GM12865 (cell line): ENCODE results near the gene CREB3L2.
A peak's percentile ranks its signal among the peaks of the same experiment; 100 is the strongest.
"Not testable (repeated sequence)": the region's sequence is repeated elsewhere in the genome, so short reads cannot be mapped to it uniquely, and the experiment has no call there.

Source experiments
- DNase-seq: peaks from one replicate; pipeline ENCODE4 v3.0.0; 2010; ENCODE audit warnings: low read depth
- H3K4me3 ChIP-seq: 2 replicates; pipeline ENCODE4 v1.5.1; 2011; ENCODE audit warnings: mild to moderate bottlenecking, low read depth, low read length, control low read depth
- TF ChIP-seq, protein P1 (sequence below): IDR thresholded peaks from 2 replicates; pipeline ENCODE4 v1.5.1; 2011; ENCODE audit warnings: low read length, control low read depth, low read depth, inconsistent platforms; ENCODE audit not compliant: insufficient read depth; ENCODE audit errors: missing control alignments

The CREB3L2 gene

DNA sequence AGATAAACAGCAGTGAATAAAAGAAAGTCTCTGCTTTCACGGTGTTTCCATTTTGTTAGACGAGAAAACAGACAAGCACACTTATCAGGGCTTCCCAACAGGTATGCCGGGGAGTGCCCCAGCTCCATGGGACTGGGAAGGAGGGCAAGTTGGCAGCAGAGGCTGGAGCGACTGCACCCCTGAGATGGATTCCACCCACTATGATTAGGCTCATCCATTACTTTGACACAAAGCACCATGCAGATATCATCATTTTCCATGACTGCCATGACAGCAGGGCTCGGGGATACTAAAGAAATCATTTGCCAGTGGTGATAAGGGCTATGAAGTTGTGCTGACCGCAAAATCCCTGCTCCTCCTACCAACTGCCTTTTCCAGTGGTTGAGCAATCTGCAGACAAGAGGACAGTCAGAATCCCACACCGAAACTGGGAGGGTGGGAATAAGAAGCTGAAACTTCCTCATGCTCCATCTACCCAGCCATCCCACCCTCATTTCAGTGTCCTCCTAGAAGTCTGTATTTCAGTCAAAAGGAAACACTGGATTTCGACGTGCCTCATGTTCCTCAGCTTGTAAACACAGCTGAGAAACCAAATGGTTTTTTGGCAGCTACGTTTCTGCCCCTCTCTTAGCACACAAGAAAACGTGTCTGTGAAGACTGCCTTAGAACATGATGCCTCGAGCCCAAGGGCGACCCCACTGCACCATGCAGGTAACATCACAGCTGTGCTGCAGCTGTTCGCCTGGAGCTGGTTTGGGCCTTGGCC, 15.5 kb downstream of the CREB3L2 start:
- DNase-seq: peak; percentile 70
- peak overlapping the region; percentile 35 for H3K4me3 ChIP-seq

DNA sequence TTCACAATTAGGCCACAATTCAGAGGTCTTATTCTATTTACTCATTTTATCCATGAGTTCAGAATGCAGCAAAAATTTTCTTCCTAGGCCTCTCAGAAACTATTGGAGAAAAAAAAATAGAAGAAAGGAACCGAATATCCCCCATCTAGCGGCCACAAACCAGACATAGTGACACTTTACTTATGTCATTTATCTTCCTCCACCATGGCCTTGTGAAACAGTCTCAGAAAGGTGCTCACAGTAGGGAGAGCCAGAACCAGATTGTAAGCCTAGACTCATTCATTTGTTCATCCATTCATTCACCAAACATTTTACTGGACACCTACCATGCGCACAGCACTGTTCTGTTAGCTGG, 16.0 kb downstream of the CREB3L2 start:
- TF ChIP-seq, protein P1, sequence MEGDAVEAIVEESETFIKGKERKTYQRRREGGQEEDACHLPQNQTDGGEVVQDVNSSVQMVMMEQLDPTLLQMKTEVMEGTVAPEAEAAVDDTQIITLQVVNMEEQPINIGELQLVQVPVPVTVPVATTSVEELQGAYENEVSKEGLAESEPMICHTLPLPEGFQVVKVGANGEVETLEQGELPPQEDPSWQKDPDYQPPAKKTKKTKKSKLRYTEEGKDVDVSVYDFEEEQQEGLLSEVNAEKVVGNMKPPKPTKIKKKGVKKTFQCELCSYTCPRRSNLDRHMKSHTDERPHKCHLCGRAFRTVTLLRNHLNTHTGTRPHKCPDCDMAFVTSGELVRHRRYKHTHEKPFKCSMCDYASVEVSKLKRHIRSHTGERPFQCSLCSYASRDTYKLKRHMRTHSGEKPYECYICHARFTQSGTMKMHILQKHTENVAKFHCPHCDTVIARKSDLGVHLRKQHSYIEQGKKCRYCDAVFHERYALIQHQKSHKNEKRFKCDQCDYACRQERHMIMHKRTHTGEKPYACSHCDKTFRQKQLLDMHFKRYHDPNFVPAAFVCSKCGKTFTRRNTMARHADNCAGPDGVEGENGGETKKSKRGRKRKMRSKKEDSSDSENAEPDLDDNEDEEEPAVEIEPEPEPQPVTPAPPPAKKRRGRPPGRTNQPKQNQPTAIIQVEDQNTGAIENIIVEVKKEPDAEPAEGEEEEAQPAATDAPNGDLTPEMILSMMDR: no peak
- H3K4me3 ChIP-seq: peak overlapping the region; percentile 35
- peak; percentile 67 for DNase-seq

More for the DNA sequence above, 15.5 kb downstream of the CREB3L2 start:
- TF ChIP-seq, protein P1: no peak

DNA sequence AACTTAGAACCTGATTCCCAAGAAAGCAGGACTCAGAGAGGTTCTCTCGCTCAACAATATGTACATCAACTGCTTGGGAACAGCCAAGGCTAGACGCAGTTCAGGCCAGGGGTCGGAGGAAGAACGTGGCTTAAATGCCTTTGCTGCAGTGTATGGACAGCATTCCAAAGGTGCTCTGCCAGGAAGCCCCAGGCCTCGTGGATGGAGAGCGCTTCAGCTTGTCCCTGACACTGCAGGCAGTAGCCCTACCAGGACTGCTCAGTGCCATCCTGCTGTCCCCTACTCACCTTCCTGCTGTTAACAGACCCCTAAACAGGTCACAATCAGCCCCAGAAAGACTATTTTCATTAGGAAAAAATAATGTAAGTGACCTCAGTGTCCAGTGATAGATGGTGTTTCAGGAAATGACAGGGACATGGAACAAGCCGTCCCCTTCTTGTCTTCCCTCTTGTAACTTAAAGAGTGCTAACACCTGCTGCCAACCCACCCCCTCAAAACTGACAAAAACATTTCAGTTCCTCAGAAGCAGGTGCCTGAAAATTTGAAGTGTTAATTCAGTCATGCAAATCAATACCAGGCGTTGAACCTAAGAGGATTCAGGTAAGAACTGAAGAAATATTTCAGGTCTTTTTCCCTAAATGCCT, 16.5 kb downstream of the CREB3L2 start:
- peak; percentile 82 for DNase-seq
- H3K4me3 ChIP-seq: peak overlapping the region; percentile 35; the same call in 1 of the 2 replicates
- TF ChIP-seq, protein P1: no peak

GRCh38 chr7:137984181-137985041, 17.5 kb downstream of the CREB3L2 start:
- TF ChIP-seq, protein P1: no peak
- no peak overlapping the region for H3K4me3 ChIP-seq

DNA sequence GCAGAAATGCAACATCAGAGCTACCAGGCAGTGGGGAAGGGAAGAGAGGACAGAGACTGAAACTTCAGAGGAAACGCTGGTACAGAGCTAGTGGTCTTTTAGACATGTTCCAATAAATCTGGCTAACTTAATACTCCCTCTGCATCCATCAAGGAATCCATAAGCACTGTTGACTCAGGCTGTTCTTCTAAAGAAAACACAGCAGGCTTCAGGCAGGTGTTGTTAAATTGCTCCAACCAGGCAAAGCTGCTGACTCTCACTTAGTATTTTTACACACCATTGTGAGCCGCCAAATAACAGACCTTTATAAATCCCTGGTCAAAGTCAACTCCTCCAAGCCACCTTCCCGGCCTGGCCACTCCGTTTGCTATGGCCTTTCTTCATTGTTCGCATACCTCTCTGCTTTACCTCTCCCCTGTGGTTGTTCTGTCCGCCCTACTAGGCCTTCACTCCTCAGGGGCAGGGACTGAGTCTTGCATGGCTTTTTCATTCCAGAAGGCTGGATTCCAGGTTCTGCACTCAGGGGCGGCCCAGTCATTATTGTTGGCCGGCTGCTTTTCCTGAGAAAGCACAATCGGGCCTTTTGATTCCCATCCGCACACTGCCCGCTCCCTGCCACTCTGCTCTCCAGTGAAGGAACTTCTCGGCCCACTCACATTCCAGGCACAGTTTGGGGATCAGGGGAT, 18.4 kb downstream of the CREB3L2 start:
- TF ChIP-seq, protein P1: no peak

More at GRCh38 chr7:137984181-137985041, 17.5 kb downstream of the CREB3L2 start:
- DNase-seq: no peak

GRCh38 chr7:137982394-137982793, 19.5 kb downstream of the CREB3L2 start:
- H3K4me3 ChIP-seq, DNase-seq: not testable (repeated sequence)

More for the DNA sequence above, 18.4 kb downstream of the CREB3L2 start:
- no peak overlapping the region for H3K4me3 ChIP-seq
- no peak for DNase-seq
